DOHH2 (cell line): ENCODE measurements around the gene PEX5L.

Experiments
- CTCF ChIP-seq: fragments of 200-600 bp; sonication (generic); IDR thresholded peaks from one replicate; pipeline ENCODE4 v1.5.1; 2014; ENCODE audit warnings: antibody characterized with exemption, mild to moderate bottlenecking, low read depth, low read length; ENCODE audit not compliant: poor library complexity, severe bottlenecking
- EZH2phosphoT487 ChIP-seq: fragments of 200-600 bp; sonication (generic); IDR thresholded peaks from 2 replicates; pipeline ENCODE4 v1.6.1; 2017; ENCODE audit warnings: borderline replicate concordance, mild to moderate bottlenecking, antibody characterized with exemption, low read length, moderate library complexity, mixed read lengths

GRCh38 chr3:179949412-179949811, 87.3 kb downstream of the PEX5L start:
- TF ChIP-seq CTCF (no peak), EZH2phosphoT487 (no peak)
